GM12878 (cell line): ENCODE data around the gene GPI.

Source experiments
- CHD2 ChIP-seq: IDR thresholded peaks from 2 replicates; pipeline ENCODE4 v1.6.1; 2011; ENCODE audit warnings: low read depth, low read length, improper control_type of control experiment, borderline replicate concordance
- FOS ChIP-seq: IDR thresholded peaks from 3 replicates; pipeline ENCODE4 v1.6.1; 2011; ENCODE audit warnings: borderline replicate concordance; ENCODE audit not compliant: insufficient read length; ENCODE audit errors: extremely low read depth
- GABPA ChIP-seq: IDR thresholded peaks from 2 replicates; pipeline ENCODE4 v1.6.1; 2014; ENCODE audit warnings: antibody characterized with exemption, low read depth, mild to moderate bottlenecking, inconsistent platforms
- JUNB ChIP-seq: IDR thresholded peaks from 2 replicates; pipeline ENCODE4 v1.6.1; 2016; ENCODE audit warnings: antibody characterized with exemption, mild to moderate bottlenecking
- MXI1 ChIP-seq: fragments of 150-350 bp; IDR thresholded peaks from 2 replicates; pipeline ENCODE4 v1.6.1; 2011; ENCODE audit warnings: low read depth, mild to moderate bottlenecking, inconsistent platforms, low read length, improper control_type of control experiment
- POLR2AphosphoS5 ChIP-seq: IDR thresholded peaks from 2 replicates; pipeline ENCODE4 v1.6.1; 2011; ENCODE audit warnings: mild to moderate bottlenecking, low read length, inconsistent platforms
- RUNX3 ChIP-seq: IDR thresholded peaks from 2 replicates; pipeline ENCODE4 v1.6.1; 2012; ENCODE audit warnings: low read length, inconsistent platforms
- TARDBP ChIP-seq: IDR thresholded peaks from 2 replicates; pipeline ENCODE4 v1.6.1; 2016; ENCODE audit warnings: borderline replicate concordance
- TCF12 ChIP-seq: IDR thresholded peaks from 2 replicates; pipeline ENCODE4 v1.6.1; 2011; ENCODE audit warnings: low read depth, mild to moderate bottlenecking, low read length
- TF ChIP-seq, protein P1 (sequence below), 3 experiments: IDR thresholded peaks in 2 of 3; conservative IDR thresholded peaks in 1 of 3; 2 replicates each; pipeline ENCODE4 v1.5.1; 2011; ENCODE audit warnings: low read depth in 3 of 3, low read length in 3 of 3, mild to moderate bottlenecking in 3 of 3, control low read depth in 2 of 3, moderate library complexity in 2 of 3, inconsistent platforms in 1 of 3, mixed read lengths in 1 of 3; ENCODE audit not compliant: control insufficient read depth in 2 of 3, insufficient read depth in 1 of 3; ENCODE audit errors: extremely low read depth in 1 of 3
- TF ChIP-seq, protein P2 (sequence below): IDR thresholded peaks from 2 replicates; pipeline ENCODE4 v1.6.1; 2012; ENCODE audit warnings: low read length, inconsistent platforms
- TF ChIP-seq, protein P3 (sequence below): fragments of 450-650 bp; IDR thresholded peaks from 2 replicates; pipeline ENCODE4 v1.6.1; 2017; ENCODE audit warnings: antibody characterized with exemption, mild to moderate bottlenecking, moderate library complexity

DNA sequence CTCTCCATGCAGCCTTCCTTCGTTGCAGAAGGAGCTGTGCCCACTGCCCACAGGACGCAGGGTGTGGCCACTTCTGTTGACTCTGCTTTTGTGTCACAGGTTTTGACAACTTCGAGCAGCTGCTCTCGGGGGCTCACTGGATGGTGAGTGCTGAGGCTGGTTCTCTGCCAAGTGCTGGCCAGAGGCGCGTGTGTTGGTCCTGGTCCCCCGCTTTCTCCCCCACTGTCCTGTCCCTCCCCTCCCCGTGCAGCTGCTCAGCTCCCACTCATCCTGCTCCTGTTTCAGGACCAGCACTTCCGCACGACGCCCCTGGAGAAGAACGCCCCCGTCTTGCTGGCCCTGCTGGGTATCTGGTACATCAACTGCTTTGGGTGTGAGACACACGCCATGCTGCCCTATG, 28.6 kb downstream of the GPI start:
- TF ChIP-seq CHD2 (no peak), FOS (no peak), POLR2AphosphoS5 (no peak), TARDBP (no peak), MXI1 (no peak), TCF12 (no peak), RUNX3 (no peak), GABPA (no peak), JUNB (no peak)
- TF ChIP-seq, protein P1, sequence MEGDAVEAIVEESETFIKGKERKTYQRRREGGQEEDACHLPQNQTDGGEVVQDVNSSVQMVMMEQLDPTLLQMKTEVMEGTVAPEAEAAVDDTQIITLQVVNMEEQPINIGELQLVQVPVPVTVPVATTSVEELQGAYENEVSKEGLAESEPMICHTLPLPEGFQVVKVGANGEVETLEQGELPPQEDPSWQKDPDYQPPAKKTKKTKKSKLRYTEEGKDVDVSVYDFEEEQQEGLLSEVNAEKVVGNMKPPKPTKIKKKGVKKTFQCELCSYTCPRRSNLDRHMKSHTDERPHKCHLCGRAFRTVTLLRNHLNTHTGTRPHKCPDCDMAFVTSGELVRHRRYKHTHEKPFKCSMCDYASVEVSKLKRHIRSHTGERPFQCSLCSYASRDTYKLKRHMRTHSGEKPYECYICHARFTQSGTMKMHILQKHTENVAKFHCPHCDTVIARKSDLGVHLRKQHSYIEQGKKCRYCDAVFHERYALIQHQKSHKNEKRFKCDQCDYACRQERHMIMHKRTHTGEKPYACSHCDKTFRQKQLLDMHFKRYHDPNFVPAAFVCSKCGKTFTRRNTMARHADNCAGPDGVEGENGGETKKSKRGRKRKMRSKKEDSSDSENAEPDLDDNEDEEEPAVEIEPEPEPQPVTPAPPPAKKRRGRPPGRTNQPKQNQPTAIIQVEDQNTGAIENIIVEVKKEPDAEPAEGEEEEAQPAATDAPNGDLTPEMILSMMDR (IDR thresholded peaks at IDR 0.05 in 2 of 3, conservative IDR thresholded peaks at IDR 0.05 in 1 of 3; ENCODE audit: control insufficient read depth in 2 of 3, extremely low read depth in 1 of 3, insufficient read depth in 1 of 3, low read depth in 3 of 3, low read length in 3 of 3) = no peak
- TF ChIP-seq, protein P2, sequence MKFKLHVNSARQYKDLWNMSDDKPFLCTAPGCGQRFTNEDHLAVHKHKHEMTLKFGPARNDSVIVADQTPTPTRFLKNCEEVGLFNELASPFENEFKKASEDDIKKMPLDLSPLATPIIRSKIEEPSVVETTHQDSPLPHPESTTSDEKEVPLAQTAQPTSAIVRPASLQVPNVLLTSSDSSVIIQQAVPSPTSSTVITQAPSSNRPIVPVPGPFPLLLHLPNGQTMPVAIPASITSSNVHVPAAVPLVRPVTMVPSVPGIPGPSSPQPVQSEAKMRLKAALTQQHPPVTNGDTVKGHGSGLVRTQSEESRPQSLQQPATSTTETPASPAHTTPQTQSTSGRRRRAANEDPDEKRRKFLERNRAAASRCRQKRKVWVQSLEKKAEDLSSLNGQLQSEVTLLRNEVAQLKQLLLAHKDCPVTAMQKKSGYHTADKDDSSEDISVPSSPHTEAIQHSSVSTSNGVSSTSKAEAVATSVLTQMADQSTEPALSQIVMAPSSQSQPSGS = no peak
- TF ChIP-seq, protein P3, sequence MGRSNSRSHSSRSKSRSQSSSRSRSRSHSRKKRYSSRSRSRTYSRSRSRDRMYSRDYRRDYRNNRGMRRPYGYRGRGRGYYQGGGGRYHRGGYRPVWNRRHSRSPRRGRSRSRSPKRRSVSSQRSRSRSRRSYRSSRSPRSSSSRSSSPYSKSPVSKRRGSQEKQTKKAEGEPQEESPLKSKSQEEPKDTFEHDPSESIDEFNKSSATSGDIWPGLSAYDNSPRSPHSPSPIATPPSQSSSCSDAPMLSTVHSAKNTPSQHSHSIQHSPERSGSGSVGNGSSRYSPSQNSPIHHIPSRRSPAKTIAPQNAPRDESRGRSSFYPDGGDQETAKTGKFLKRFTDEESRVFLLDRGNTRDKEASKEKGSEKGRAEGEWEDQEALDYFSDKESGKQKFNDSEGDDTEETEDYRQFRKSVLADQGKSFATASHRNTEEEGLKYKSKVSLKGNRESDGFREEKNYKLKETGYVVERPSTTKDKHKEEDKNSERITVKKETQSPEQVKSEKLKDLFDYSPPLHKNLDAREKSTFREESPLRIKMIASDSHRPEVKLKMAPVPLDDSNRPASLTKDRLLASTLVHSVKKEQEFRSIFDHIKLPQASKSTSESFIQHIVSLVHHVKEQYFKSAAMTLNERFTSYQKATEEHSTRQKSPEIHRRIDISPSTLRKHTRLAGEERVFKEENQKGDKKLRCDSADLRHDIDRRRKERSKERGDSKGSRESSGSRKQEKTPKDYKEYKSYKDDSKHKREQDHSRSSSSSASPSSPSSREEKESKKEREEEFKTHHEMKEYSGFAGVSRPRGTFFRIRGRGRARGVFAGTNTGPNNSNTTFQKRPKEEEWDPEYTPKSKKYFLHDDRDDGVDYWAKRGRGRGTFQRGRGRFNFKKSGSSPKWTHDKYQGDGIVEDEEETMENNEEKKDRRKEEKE = no peak
